Neural progenitor cell (in vitro differentiated cells): ENCODE measurements around the gene UBE2I. TPM values are rescaled to one million over a fixed set of nuclear protein-coding genes. Genes with fewer than 3 reads are reported as not detected.

Source experiments
- DNase-seq: peaks from one replicate; pipeline ENCODE4 v3.0.0-alpha.2; 2016; ENCODE audit warnings: low spot score
- H2AFZ ChIP-seq: fragments of 200-600 bp; sonication (generic); replicated peaks from 2 replicates; pipeline ENCODE4 v1.6.1; 2016; ENCODE audit warnings: antibody characterized with exemption
- H3F3A ChIP-seq: fragments of 200-600 bp; sonication (generic); 2 replicates; pipeline ENCODE4 v1.6.1; 2016; ENCODE audit warnings: antibody characterized with exemption, low read depth
- H3K27ac ChIP-seq: fragments of 200-600 bp; sonication (generic); 2 replicates; pipeline ENCODE4 v1.5.1; 2016; ENCODE audit warnings: mild to moderate bottlenecking
- H3K27me3 ChIP-seq: fragments of 200-600 bp; sonication (generic); 2 replicates; pipeline ENCODE4 v1.6.1; 2016; ENCODE audit warnings: mild to moderate bottlenecking, moderate library complexity
- H3K36me3 ChIP-seq: fragments of 200-600 bp; sonication (generic); 2 replicates; pipeline ENCODE4 v1.5.1; 2016
- H3K4me1 ChIP-seq: fragments of 200-600 bp; sonication (generic); 2 replicates; pipeline ENCODE4 v1.6.1; 2016; ENCODE audit warnings: mixed run types
- H3K4me2 ChIP-seq: fragments of 200-600 bp; sonication (generic); 2 replicates; pipeline ENCODE4 v1.6.1; 2016
- H3K4me3 ChIP-seq: fragments of 200-600 bp; sonication (generic); 2 replicates; pipeline ENCODE4 v1.5.1; 2016
- H3K79me2 ChIP-seq: fragments of 200-600 bp; sonication (generic); 2 replicates; pipeline ENCODE4 v1.6.1; 2016; ENCODE audit warnings: low read depth
- H3K9ac ChIP-seq: fragments of 200-600 bp; sonication (generic); 2 replicates; pipeline ENCODE4 v1.6.1; 2016
- H3K9me3 ChIP-seq: fragments of 200-600 bp; sonication (generic); 2 replicates; pipeline ENCODE4 v1.5.1; 2016; ENCODE audit warnings: low read depth
- H4K20me1 ChIP-seq: fragments of 200-600 bp; sonication (generic); 2 replicates; pipeline ENCODE4 v1.6.1; 2016; ENCODE audit warnings: low read depth
- H3K27ac Mint-ChIP-seq: 3 replicates; pipeline ENCODE4 v1.8.0; 2021; ENCODE audit warnings: mixed read lengths
- H3K27me3 Mint-ChIP-seq: 2 replicates; pipeline ENCODE4 v1.8.0; 2022; ENCODE audit warnings: low read depth, mild to moderate bottlenecking, inconsistent platforms, moderate library complexity, mixed read lengths; ENCODE audit not compliant: insufficient read depth
- H3K36me3 Mint-ChIP-seq: 3 replicates; pipeline ENCODE4 v1.8.0; 2021; ENCODE audit warnings: mixed read lengths
- H3K4me1 Mint-ChIP-seq: 3 replicates; pipeline ENCODE4 v1.8.0; 2021; ENCODE audit warnings: mixed read lengths
- H3K4me3 Mint-ChIP-seq: 3 replicates; pipeline ENCODE4 v1.8.0; 2021; ENCODE audit warnings: mild to moderate bottlenecking, moderate library complexity, mixed read lengths
- H3K9me3 Mint-ChIP-seq: 3 replicates; pipeline ENCODE4 v1.8.0; 2020; ENCODE audit warnings: mixed read lengths
- EZH2 ChIP-seq: fragments of 200-600 bp; sonication (generic); IDR thresholded peaks from 2 replicates; pipeline ENCODE4 v1.6.1; 2017; ENCODE audit warnings: antibody characterized with exemption, mild to moderate bottlenecking, moderate library complexity
- EZH2phosphoT487 ChIP-seq: fragments of 200-600 bp; sonication (generic); IDR thresholded peaks from 2 replicates; pipeline ENCODE4 v1.6.1; 2017; ENCODE audit warnings: antibody characterized with exemption
- total RNA-seq: library from RNA; depleted of rRNA; stranded (reverse); fragments of >200 nt; gene quantifications from 2 replicates; pipeline ENCODE4 v1.2.3, GENCODE V29; 2015; ENCODE audit warnings: low replicate concordance
- TF ChIP-seq, protein P1 (sequence below): fragments of 200-600 bp; sonication (generic); IDR thresholded peaks from 2 replicates; pipeline ENCODE4 v1.5.1; 2017; ENCODE audit warnings: antibody characterized with exemption, mild to moderate bottlenecking

UBE2I gene
- total RNA-seq, 1 donor from 2014 or later, result 239 TPM

DNA sequence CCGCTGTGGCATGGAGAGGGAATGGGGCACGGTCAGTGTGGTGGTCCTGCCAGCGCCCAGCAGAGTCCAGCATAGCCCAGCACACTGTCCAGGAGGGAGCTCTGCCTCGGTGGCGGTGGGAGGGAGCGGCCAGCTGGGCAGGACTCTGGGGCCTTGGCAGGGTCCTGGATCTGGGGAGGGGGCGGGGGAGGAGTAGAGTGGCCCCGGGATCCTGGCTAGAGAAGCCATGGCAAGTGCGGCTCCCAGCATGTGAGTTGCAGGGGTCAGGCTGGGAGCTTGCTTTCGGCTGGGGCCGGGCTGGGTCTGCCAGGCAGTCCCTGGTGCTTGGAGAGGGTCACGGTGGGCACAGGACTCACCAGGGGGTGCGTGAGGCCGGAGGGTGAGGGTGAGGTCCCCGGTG is 46.2 kb downstream of the UBE2I start:
- no peak overlapping the region for H3K9ac ChIP-seq
- no peaks in the 10 kb centered on the region for H3K36me3 ChIP-seq
- no peak overlapping the region for H3K27ac ChIP-seq
- Mint-ChIP-seq H3K4me3 (no peak overlapping the region), H3K27me3 (peaks cover 9% of the 10 kb centered on the region), H3K27ac (peak overlapping the region; percentile 78), H3K9me3 (peaks cover 6% of the 10 kb centered on the region), H3K36me3 (peaks cover 5% of the 10 kb centered on the region), H3K4me1 (peaks cover 15% of the 10 kb centered on the region)
- H3K27me3 ChIP-seq, result no peaks in the 10 kb centered on the region
- H4K20me1 ChIP-seq, result peaks cover 24% of the 10 kb centered on the region
- H3K4me1 ChIP-seq, result no peaks in the 10 kb centered on the region
- H3K79me2 ChIP-seq, result peaks cover 47% of the 10 kb centered on the region
- no peak for TF ChIP-seq EZH2phosphoT487
- H3F3A ChIP-seq, result no peaks in the 10 kb centered on the region
- H3K9me3 ChIP-seq, result no peaks in the 10 kb centered on the region
- no peak overlapping the region for H3K4me3 ChIP-seq
- H3K4me2 ChIP-seq, result no peak overlapping the region
- no peak for DNase-seq
- H2AFZ ChIP-seq, result no peak overlapping the region

DNA sequence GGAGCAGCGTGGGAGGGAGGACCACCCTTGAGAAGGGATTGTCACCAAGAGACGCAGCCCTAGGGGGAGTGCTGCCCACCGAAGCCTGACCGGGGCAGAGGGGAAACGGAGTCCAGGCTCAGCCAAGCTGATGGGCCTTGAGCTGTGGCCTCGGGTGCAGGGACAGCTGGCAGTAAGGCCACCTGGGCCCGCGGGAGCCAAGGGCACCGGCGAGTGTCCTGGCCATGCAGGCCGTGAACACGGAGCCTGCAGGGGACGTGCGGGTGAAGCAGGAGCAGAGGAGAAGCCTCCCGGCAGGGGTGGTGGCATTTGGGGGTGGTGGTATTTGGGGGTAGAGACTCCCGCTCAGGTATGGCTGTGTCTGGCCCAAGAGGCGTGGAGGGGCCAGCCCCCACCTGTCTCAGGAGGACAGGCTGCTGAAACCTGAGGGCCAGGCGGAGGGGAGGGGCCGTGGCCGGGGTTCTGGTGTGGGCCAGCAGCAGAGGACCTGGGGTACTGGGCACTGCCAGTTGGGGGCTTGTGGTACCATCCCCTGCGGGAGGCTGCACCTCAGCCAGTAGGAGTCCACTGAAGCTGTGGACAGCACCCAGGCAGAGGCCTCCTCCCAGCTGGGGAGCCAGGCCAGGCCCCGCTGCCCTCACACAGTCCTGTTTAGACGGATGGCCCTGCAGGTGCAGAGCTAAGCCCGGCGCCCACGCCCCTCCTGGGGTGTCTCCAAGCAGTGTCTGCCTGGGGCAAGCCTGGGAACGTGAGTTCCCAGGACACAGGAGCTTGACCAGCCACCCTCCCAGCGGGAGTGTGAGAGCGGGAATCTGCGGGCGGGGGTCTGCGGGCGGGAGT is 46.8 kb downstream of the UBE2I start:
- no peaks in the 10 kb centered on the region for H3K9me3 ChIP-seq
- DNase-seq, result no peak
- H3K9me3 Mint-ChIP-seq, result peaks cover 6% of the 10 kb centered on the region
- TF ChIP-seq EZH2 (no peak), EZH2phosphoT487 (no peak)
- TF ChIP-seq, protein P1, sequence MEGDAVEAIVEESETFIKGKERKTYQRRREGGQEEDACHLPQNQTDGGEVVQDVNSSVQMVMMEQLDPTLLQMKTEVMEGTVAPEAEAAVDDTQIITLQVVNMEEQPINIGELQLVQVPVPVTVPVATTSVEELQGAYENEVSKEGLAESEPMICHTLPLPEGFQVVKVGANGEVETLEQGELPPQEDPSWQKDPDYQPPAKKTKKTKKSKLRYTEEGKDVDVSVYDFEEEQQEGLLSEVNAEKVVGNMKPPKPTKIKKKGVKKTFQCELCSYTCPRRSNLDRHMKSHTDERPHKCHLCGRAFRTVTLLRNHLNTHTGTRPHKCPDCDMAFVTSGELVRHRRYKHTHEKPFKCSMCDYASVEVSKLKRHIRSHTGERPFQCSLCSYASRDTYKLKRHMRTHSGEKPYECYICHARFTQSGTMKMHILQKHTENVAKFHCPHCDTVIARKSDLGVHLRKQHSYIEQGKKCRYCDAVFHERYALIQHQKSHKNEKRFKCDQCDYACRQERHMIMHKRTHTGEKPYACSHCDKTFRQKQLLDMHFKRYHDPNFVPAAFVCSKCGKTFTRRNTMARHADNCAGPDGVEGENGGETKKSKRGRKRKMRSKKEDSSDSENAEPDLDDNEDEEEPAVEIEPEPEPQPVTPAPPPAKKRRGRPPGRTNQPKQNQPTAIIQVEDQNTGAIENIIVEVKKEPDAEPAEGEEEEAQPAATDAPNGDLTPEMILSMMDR, result no peak
- peaks cover 14% of the 10 kb centered on the region for H3K4me1 Mint-ChIP-seq
- H3K27ac Mint-ChIP-seq, result no peak overlapping the region
- no peak overlapping the region for H3K4me3 Mint-ChIP-seq
- no peaks in the 10 kb centered on the region for H3K4me1 ChIP-seq
- no peak overlapping the region for H3K4me3 ChIP-seq
- H3K36me3 ChIP-seq, result no peaks in the 10 kb centered on the region
- no peak overlapping the region for H3K4me2 ChIP-seq
- peaks cover 11% of the 10 kb centered on the region for H3K27me3 Mint-ChIP-seq
- H3K27me3 ChIP-seq, result no peaks in the 10 kb centered on the region
- peaks cover 19% of the 10 kb centered on the region for H4K20me1 ChIP-seq
- no peak overlapping the region for H2AFZ ChIP-seq
- H3K27ac ChIP-seq, result no peak overlapping the region
- no peak overlapping the region for H3K9ac ChIP-seq
- H3K36me3 Mint-ChIP-seq, result peaks cover 5% of the 10 kb centered on the region
- peaks cover 40% of the 10 kb centered on the region for H3K79me2 ChIP-seq
- H3F3A ChIP-seq, result no peaks in the 10 kb centered on the region

DNA sequence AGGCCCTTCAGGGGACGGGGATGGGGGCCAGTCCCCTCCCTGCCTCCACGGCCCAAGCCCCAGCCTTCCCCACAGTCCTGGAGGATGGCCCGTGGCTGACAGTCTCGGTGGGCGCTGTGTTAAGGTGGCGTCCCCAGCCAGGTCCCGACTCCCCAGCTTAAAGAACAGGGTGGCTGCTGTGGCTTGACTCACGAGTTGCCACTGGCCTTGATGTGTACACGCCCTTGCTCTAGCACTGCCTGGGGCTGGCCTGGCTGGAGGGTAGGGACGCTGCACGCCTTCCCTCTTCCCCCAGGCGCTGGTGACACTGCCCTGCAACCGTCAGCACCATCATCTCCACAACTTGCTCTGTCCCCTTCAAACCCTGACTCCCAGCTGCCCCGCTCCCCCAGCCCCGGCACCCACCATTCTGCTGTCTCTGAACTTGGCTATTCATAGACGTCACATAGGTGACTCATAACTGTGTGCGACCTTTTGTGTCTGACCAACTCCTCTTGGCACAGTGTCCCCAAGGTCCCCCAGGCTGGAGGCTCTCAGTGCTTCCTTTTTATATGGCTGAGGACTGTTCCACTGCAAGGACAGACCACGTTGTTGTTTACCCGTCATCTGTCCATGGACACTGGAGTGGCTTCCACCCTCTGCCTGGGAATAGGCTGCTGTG is 48.6 kb downstream of the UBE2I start:
- H3K4me1 ChIP-seq, result no peaks in the 10 kb centered on the region
- H3K9me3 Mint-ChIP-seq, result no peaks in the 10 kb centered on the region
- H3K79me2 ChIP-seq, result peaks cover 32% of the 10 kb centered on the region
- H3K4me3 Mint-ChIP-seq, result no peak overlapping the region
- H3K27ac ChIP-seq, result no peak overlapping the region
- peak overlapping the region; percentile 66 for H3K27ac Mint-ChIP-seq
- no peak for TF ChIP-seq EZH2
- TF ChIP-seq, protein P1, result no peak
- TF ChIP-seq EZH2phosphoT487, result no peak
- H3K4me1 Mint-ChIP-seq, result peaks cover 7% of the 10 kb centered on the region
- H3K9ac ChIP-seq, result no peak overlapping the region
- peaks cover 4% of the 10 kb centered on the region for H3K27me3 Mint-ChIP-seq
- H4K20me1 ChIP-seq, result peaks cover 32% of the 10 kb centered on the region
- H3K27me3 ChIP-seq, result no peaks in the 10 kb centered on the region
- no peaks in the 10 kb centered on the region for H3K36me3 Mint-ChIP-seq
- H3K9me3 ChIP-seq, result no peaks in the 10 kb centered on the region
- H3K4me3 ChIP-seq, result no peak overlapping the region
- H3F3A ChIP-seq, result peaks cover 2% of the 10 kb centered on the region
- no peak overlapping the region for H3K4me2 ChIP-seq
- no peak overlapping the region for H2AFZ ChIP-seq
- H3K36me3 ChIP-seq, result no peaks in the 10 kb centered on the region
- DNase-seq, result no peak
